HCT116 (cell line): Measurements from ENCODE around the gene ARL5C. TPM values are rescaled to one million over a fixed set of nuclear protein-coding genes. Genes with fewer than 3 reads are reported as not detected.

Experiments used
- ATAC-seq: fragments of 200-7000 bp; cut with Tn5 transposase; 2 replicates; pipeline ENCODE4 v1.9.1; 2020; ENCODE audit warnings: mild to moderate bottlenecking, moderate library complexity
- BruUV-seq: library from RNA; stranded (reverse); fragments of 400-500 nt; replicated peaks from 2 replicates; lab custom pipeline; 2021; lab: Mats Ljungman, UMichigan
- CTCF ChIA-PET: fragments of 300-600 bp; sonication (Branson Sonifier 250); formaldehyde crosslinking; loops from one replicate; lab custom pipeline; 2021; ENCODE audit warnings: antibody characterized with exemption; lab: Charles Lee
- POLR2A ChIA-PET: fragments of 300-600, 350-600 bp; sonication (Branson Sonifier 250); formaldehyde crosslinking; loops from one replicate; lab custom pipeline; 2021; ENCODE audit warnings: antibody characterized with exemption; lab: Charles Lee
- RAD21 ChIA-PET, 2 experiments: fragments of 300-600 bp; sonication (Branson Sonifier 250); formaldehyde crosslinking; loops; one replicate each; lab custom pipeline; 2023; ENCODE audit warnings: low total read pairs in 2 of 2; ENCODE audit not compliant: uncharacterized antibody in 2 of 2, unreplicated experiment in 2 of 2, low non-redundant PET in 1 of 2; lab: Charles Lee
- DNase-seq: peaks from one replicate; pipeline ENCODE4 v3.0.0-alpha.2; 2010; ENCODE audit warnings: low read depth, low spot score
- H2AFZ ChIP-seq: fragments of 200-600 bp; shearing (Covaris generic), sonication (generic); 2 replicates; pipeline ENCODE4 v1.6.1; 2017; ENCODE audit warnings: low read depth, mixed run types, mixed read lengths, antibody characterized with exemption, low read length; ENCODE audit not compliant: poor library complexity, severe bottlenecking
- H3K27ac ChIP-seq: 2 replicates; pipeline ENCODE4 v1.5.1; 2012; ENCODE audit warnings: low read depth, low read length
- H3K27me3 ChIP-seq: fragments of 200-600 bp; sonication (generic); 2 replicates; pipeline ENCODE4 v1.6.1; 2016; ENCODE audit warnings: mixed run types, low read length, mixed read lengths; ENCODE audit not compliant: insufficient read depth
- H3K36me3 ChIP-seq, 2 experiments: fragments of 200-500 bp in 1 of 2; fragments of 200-600 bp in 1 of 2; sonication (Bioruptor generic) in 1 of 2; sonication (generic) in 1 of 2; 2 replicates each; pipeline versions ENCODE4 v1.5.1 to v1.6.1; 2014 to 2016; ENCODE audit warnings: low read length in 2 of 2, inconsistent platforms in 1 of 2, mixed read lengths in 1 of 2, mixed run types in 1 of 2; ENCODE audit not compliant: insufficient read depth in 2 of 2, control insufficient read depth in 1 of 2
- H3K4me1 ChIP-seq, 2 experiments: fragments of 200-600 bp in 1 of 2; sonication (generic) in 1 of 2; 2 replicates each; pipeline versions ENCODE4 v1.5.1 to v1.6.1; 2012 to 2017; ENCODE audit warnings: low read length in 2 of 2, inconsistent platforms in 1 of 2, mild to moderate bottlenecking in 1 of 2, mixed read lengths in 1 of 2, mixed run types in 1 of 2, moderate library complexity in 1 of 2; ENCODE audit not compliant: insufficient read depth in 2 of 2, control insufficient read depth in 1 of 2
- H3K4me2 ChIP-seq: fragments of 200-600 bp; sonication (generic); 2 replicates; pipeline ENCODE4 v1.6.1; 2017; ENCODE audit warnings: mixed run types, low read length, mixed read lengths
- H3K4me3 ChIP-seq, 2 experiments: fragments of 200-600 bp in 1 of 2; sonication (generic) in 1 of 2; replicated peaks in 1 of 2; 2 replicates each; pipeline ENCODE4 v1.5.1; 2011 to 2016; ENCODE audit warnings: low read length in 2 of 2, control low read depth in 1 of 2, low read depth in 1 of 2, mild to moderate bottlenecking in 1 of 2, mixed read lengths in 1 of 2, mixed run types in 1 of 2
- H3K79me2 ChIP-seq: fragments of 200-600 bp; sonication (generic); 2 replicates; pipeline ENCODE4 v1.6.1; 2017; ENCODE audit warnings: mild to moderate bottlenecking, mixed run types, low read length, moderate library complexity, mixed read lengths; ENCODE audit not compliant: insufficient read depth
- H3K9ac ChIP-seq: fragments of 200-600 bp; sonication (generic); 2 replicates; pipeline ENCODE4 v1.6.1; 2016; ENCODE audit warnings: low read length, mixed read lengths
- H3K9me2 ChIP-seq: fragments of 200-600 bp; sonication (generic), shearing (Covaris generic); 2 replicates; pipeline ENCODE4 v1.6.1; 2017; ENCODE audit warnings: mixed run types, mild to moderate bottlenecking, moderate library complexity; ENCODE audit not compliant: insufficient read depth
- H3K9me3 ChIP-seq, 2 experiments: fragments of 200-500 bp in 1 of 2; fragments of 200-600 bp in 1 of 2; sonication (Bioruptor generic) in 1 of 2; sonication (generic) in 1 of 2; 2 replicates each; pipeline ENCODE4 v1.6.1; 2014 to 2017; ENCODE audit warnings: low read length in 2 of 2, mixed read lengths in 2 of 2, inconsistent platforms in 1 of 2, low read depth in 1 of 2, mild to moderate bottlenecking in 1 of 2, mixed run types in 1 of 2, moderate library complexity in 1 of 2; ENCODE audit not compliant: control insufficient read depth in 1 of 2, insufficient read depth in 1 of 2
- H4K20me1 ChIP-seq: fragments of 200-600 bp; sonication (generic), shearing (Covaris generic); 2 replicates; pipeline ENCODE4 v1.6.1; 2017; ENCODE audit warnings: mixed run types, mild to moderate bottlenecking, moderate library complexity; ENCODE audit not compliant: insufficient read depth
- ATF3 ChIP-seq: IDR thresholded peaks from 2 replicates; pipeline ENCODE4 v1.6.1; 2012
- CBX3 ChIP-seq: IDR thresholded peaks from 2 replicates; pipeline ENCODE4 v1.6.1; 2012; ENCODE audit warnings: low read depth
- CEBPB ChIP-seq: IDR thresholded peaks from 2 replicates; pipeline ENCODE4 v1.6.1; 2012; ENCODE audit warnings: low read depth
- EGR1 ChIP-seq: IDR thresholded peaks from 2 replicates; pipeline ENCODE4 v1.6.1; 2012; ENCODE audit warnings: low read depth
- ELF1 ChIP-seq: IDR thresholded peaks from 2 replicates; pipeline ENCODE4 v1.6.1; 2012; ENCODE audit warnings: low read depth, borderline replicate concordance
- EZH2 ChIP-seq: fragments of 200-600 bp; sonication (generic); IDR thresholded peaks from 2 replicates; pipeline ENCODE4 v1.6.1; 2017; ENCODE audit warnings: antibody characterized with exemption, mixed run types
- FOSL1 ChIP-seq: IDR thresholded peaks from 2 replicates; pipeline ENCODE4 v1.6.1; 2012; ENCODE audit warnings: low read depth
- JUND ChIP-seq: IDR thresholded peaks from 2 replicates; pipeline ENCODE4 v1.6.1; 2012
- POLR2A ChIP-seq: IDR thresholded peaks from 2 replicates; pipeline ENCODE4 v1.7.0; 2011; ENCODE audit warnings: borderline replicate concordance; ENCODE audit not compliant: insufficient read depth, insufficient read length; ENCODE audit errors: extremely low read depth
- POLR2AphosphoS5 ChIP-seq: IDR thresholded peaks from 2 replicates; pipeline ENCODE4 v1.6.1; 2011; ENCODE audit warnings: mild to moderate bottlenecking, low read depth, low read length, moderate library complexity
- RAD21 ChIP-seq: IDR thresholded peaks from 2 replicates; pipeline ENCODE4 v1.6.1; 2012; ENCODE audit warnings: low read depth, mild to moderate bottlenecking
- REST ChIP-seq: IDR thresholded peaks from 2 replicates; pipeline ENCODE4 v1.6.1; 2012; ENCODE audit warnings: low read depth
- SIN3A ChIP-seq: IDR thresholded peaks from 2 replicates; pipeline ENCODE4 v1.6.1; 2012; ENCODE audit warnings: low read depth
- SP1 ChIP-seq: IDR thresholded peaks from 2 replicates; pipeline ENCODE4 v1.6.1; 2012; ENCODE audit warnings: low read depth
- SRF ChIP-seq: IDR thresholded peaks from 2 replicates; pipeline ENCODE4 v1.6.1; 2012; ENCODE audit warnings: low read depth
- TCF7L2 ChIP-seq: IDR thresholded peaks from 2 replicates; pipeline ENCODE4 v1.7.0; 2011; ENCODE audit warnings: borderline replicate concordance, inconsistent platforms; ENCODE audit not compliant: insufficient read depth, insufficient read length; ENCODE audit errors: extremely low read depth
- YY1 ChIP-seq: IDR thresholded peaks from 2 replicates; pipeline ENCODE4 v1.6.1; 2011; ENCODE audit warnings: low read length, low read depth, moderate library complexity, mild to moderate bottlenecking; ENCODE audit not compliant: insufficient replicate concordance; ENCODE audit errors: extremely low read depth
- ZFX ChIP-seq: fragments of 450-650 bp; IDR thresholded peaks from 2 replicates; pipeline ENCODE4 v1.6.1; 2017
- intact Hi-C: fragments of 100-400 bp; cut with micrococcal nuclease; formaldehyde crosslinking; loops from 2 replicates; pipeline ENCODE4 v1.10.0; 2022
- total RNA-seq: library from RNA; stranded (reverse); gene quantifications from one replicate; pipeline ENCODE4 v1.2.1, GENCODE V29; 2021; ENCODE audit not compliant: unreplicated experiment
- TF ChIP-seq, protein P1 (sequence below): IDR thresholded peaks from 2 replicates; pipeline ENCODE4 v1.6.1; 2012
- TF ChIP-seq, protein P2 (sequence below): IDR thresholded peaks from 2 replicates; pipeline ENCODE4 v1.6.1; 2011; ENCODE audit warnings: mild to moderate bottlenecking, low read length, moderate library complexity; ENCODE audit not compliant: insufficient replicate concordance; ENCODE audit errors: extremely low read depth

ARL5C gene
- total RNA-seq, 1 experiment from 2014 or later: not detected

DNA sequence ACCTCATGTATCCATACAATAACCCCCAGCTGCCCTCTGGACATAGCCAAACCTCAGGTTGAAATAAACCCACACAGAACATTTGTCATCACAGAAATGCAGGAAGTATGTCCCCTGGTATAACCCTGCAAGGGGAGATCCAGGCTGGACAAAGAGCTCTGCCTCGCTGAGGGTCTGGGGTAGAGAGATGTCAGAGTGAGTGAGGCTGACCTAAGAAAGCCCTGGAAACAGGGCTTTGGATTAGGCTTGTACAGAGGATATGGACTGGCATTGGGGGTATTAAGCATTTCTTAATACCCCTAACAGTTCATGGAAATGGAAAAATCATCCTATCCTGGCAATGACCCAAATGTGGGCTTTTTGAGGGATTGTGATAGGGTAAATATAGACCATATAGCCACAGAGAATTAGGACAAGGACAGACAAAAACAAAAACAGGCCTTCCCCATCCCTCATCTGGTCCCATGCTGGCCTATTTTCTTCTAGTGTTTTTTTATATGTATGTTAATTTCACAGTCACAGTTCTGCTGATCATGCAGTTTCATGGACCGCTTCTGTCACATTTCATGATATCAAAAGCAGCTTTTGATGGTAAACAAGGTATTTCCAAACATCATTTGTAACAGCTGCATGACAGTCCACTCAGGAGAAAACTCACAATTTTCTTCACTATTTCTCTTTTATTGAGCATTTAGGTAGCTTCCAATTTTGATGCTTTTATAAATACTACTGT, 40.7 kb downstream of the ARL5C start:
- Histone ChIP-seq H4K20me1 (no peaks in the 10 kb centered on the region), H3K4me3 (no peak overlapping the region), H2AFZ (no peak overlapping the region), H3K9me3 (no peaks in the 10 kb centered on the region), H3K27me3 (no peaks in the 10 kb centered on the region), H3K4me1 (no peaks in the 10 kb centered on the region), H3K79me2 (no peaks in the 10 kb centered on the region), H3K9me2 (no peaks in the 10 kb centered on the region), H3K36me3 (no peaks in the 10 kb centered on the region), H3K27ac (no peak overlapping the region), H3K9ac (no peak overlapping the region), H3K4me2 (no peak overlapping the region)
- DNase-seq: no peak
- intact Hi-C loops: no loop called here
- BruUV-seq: no TSS peak
- no peak for ATAC-seq
- ChIA-PET CTCF (interaction anchor here (0.8 kb wide), 1 partner anchor 28 kb away, joined by 3 read pairs; no protein-coding TSS in a partner anchor), RAD21 (no interaction called here), POLR2A (no interaction called here)
- no peak for TF ChIP-seq EGR1
- TF ChIP-seq SIN3A: no peak
- TF ChIP-seq TCF7L2: no peak
- TF ChIP-seq POLR2A: no peak
- TF ChIP-seq, protein P1, sequence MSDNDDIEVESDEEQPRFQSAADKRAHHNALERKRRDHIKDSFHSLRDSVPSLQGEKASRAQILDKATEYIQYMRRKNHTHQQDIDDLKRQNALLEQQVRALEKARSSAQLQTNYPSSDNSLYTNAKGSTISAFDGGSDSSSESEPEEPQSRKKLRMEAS: no peak
- no peak for TF ChIP-seq RAD21
- TF ChIP-seq ZFX: no peak
- no peak for TF ChIP-seq SRF
- TF ChIP-seq EZH2: no peak
- TF ChIP-seq ELF1: no peak
- no peak for TF ChIP-seq CEBPB
- no peak for TF ChIP-seq REST
- no peak for TF ChIP-seq YY1
- TF ChIP-seq FOSL1: no peak
- TF ChIP-seq ATF3: no peak
- TF ChIP-seq, protein P2, sequence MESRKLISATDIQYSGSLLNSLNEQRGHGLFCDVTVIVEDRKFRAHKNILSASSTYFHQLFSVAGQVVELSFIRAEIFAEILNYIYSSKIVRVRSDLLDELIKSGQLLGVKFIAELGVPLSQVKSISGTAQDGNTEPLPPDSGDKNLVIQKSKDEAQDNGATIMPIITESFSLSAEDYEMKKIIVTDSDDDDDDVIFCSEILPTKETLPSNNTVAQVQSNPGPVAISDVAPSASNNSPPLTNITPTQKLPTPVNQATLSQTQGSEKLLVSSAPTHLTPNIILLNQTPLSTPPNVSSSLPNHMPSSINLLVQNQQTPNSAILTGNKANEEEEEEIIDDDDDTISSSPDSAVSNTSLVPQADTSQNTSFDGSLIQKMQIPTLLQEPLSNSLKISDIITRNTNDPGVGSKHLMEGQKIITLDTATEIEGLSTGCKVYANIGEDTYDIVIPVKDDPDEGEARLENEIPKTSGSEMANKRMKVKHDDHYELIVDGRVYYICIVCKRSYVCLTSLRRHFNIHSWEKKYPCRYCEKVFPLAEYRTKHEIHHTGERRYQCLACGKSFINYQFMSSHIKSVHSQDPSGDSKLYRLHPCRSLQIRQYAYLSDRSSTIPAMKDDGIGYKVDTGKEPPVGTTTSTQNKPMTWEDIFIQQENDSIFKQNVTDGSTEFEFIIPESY: no peak
- TF ChIP-seq POLR2AphosphoS5: no peak
- no peak for TF ChIP-seq CBX3
- no peak for TF ChIP-seq JUND
- TF ChIP-seq SP1: no peak
